ENCODE data around the gene ITGB3BP.
"Not testable (repeated sequence)": the region's sequence is repeated elsewhere in the genome, so short reads cannot be mapped to it uniquely, and the experiment has no call there.

The ITGB3BP gene

GRCh38 chr1:63522891-63523728, at the start of gene ITGB3BP, which contains the start of gene EFCAB7:
ITGB3BP (minus strand) TSS chr1:63523225; CDS start chr1:63523133, 92 bp downstream.
EFCAB7 (plus strand) TSS chr1:63523525; CDS start chr1:63525573, 2,048 bp downstream.
- no peaks in the 10 kb centered on the region for H3K9me3 ChIP-seq (ENCODE audit: low read length)
- peak within 1 kb of the TSS; percentile 95 to 96 for H3K4me3 ChIP-seq (ENCODE audit: low read depth in 1 of 2, low read length in 2 of 2)
- no peaks in the 10 kb centered on the region for H3K36me3 ChIP-seq (ENCODE audit: insufficient read depth, low read length)
- H3K9ac ChIP-seq (ENCODE audit: low read length) = peak within 1 kb of the TSS; percentile 85
- peak within 1 kb of the TSS; percentile 90 for H3K27ac ChIP-seq (ENCODE audit: low read depth, low read length)
- peaks cover 18% of the 10 kb centered on the region for H3K4me1 ChIP-seq (ENCODE audit: insufficient read depth, low read length)
- H3K27me3 ChIP-seq (ENCODE audit: control insufficient read depth in 1 of 2, insufficient read depth in 2 of 2, low read length in 2 of 2) = no peaks in the 10 kb centered on the region

- not testable (repeated sequence) for H3K9me3 ChIP-seq (ENCODE audit: low read length)
Observed at GRCh38 chr1:63572686-63573085, 49.7 kb upstream of the ITGB3BP start.

GRCh38 chr1:63569640-63570316, 46.8 kb upstream of the ITGB3BP start:
- Histone ChIP-seq H3K27ac (ENCODE audit: low read depth, low read length) (no peak overlapping the region), H3K9ac (ENCODE audit: low read length) (no peak overlapping the region), H3K4me3 (ENCODE audit: low read depth in 1 of 2, low read length in 2 of 2) (no peak overlapping the region), H3K27me3 (ENCODE audit: control insufficient read depth in 1 of 2, insufficient read depth in 2 of 2, low read length in 2 of 2) (no peaks in the 10 kb centered on the region), H3K36me3 (ENCODE audit: insufficient read depth, low read length) (no peaks in the 10 kb centered on the region), H3K4me1 (ENCODE audit: insufficient read depth, low read length) (no peaks in the 10 kb centered on the region), H3K9me3 (ENCODE audit: low read length) (no peaks in the 10 kb centered on the region)

More at GRCh38 chr1:63572686-63573085, 49.7 kb upstream of the ITGB3BP start:
- not testable (repeated sequence) for H3K4me1 ChIP-seq (ENCODE audit: insufficient read depth, low read length); H3K27ac ChIP-seq (ENCODE audit: low read depth, low read length); H3K9ac ChIP-seq (ENCODE audit: low read length); H3K27me3 ChIP-seq (ENCODE audit: control insufficient read depth in 1 of 2, insufficient read depth in 2 of 2, low read length in 2 of 2); H3K4me3 ChIP-seq (ENCODE audit: low read depth in 1 of 2, low read length in 2 of 2); H3K36me3 ChIP-seq (ENCODE audit: insufficient read depth, low read length)

DNA sequence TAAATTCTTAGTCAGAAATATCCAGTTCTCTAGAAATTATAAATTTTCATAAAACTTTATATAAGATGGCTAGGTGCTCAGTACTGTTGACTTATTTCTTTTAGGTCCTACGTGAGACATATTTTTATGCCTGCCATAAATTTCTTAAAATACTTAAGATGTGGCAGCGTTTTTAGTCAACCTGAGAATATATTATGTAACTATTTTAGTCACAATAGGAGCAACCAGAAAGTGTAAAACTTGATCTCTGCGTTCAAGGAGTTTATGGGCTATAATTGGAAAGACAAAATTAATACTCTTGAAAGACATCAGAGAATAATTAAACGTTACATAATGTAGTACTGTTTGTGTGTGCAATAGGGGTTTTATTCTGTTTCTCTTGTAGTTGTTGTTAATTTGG, 46.0 kb upstream of the ITGB3BP start:
- Histone ChIP-seq H3K27me3 (ENCODE audit: control insufficient read depth in 1 of 2, insufficient read depth in 2 of 2, low read length in 2 of 2) (no peaks in the 10 kb centered on the region), H3K36me3 (ENCODE audit: insufficient read depth, low read length) (no peaks in the 10 kb centered on the region), H3K27ac (ENCODE audit: low read depth, low read length) (no peak overlapping the region), H3K4me1 (ENCODE audit: insufficient read depth, low read length) (no peaks in the 10 kb centered on the region), H3K9me3 (ENCODE audit: low read length) (no peaks in the 10 kb centered on the region), H3K9ac (ENCODE audit: low read length) (no peak overlapping the region), H3K4me3 (ENCODE audit: low read depth in 1 of 2, low read length in 2 of 2) (no peak overlapping the region)

DNA sequence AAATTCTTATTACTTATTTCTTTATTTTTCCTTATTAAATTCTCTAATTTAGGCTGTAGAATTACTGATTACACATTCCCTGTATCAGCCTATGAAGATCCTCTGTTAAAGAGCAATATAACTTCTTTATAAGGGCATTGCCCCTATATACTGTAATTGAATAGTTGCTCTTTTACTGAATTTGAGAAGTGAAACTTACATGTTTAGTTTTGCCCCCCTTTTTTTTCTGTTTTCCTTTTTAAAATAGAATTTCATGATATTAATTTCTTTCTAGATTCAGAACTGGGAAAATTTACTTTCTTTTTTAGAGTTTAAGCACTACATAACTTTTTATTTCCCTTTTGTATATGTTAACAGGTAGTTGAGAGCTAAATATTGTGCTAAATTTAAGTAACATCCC, 40.7 kb upstream of the ITGB3BP start:
- Histone ChIP-seq H3K9ac (ENCODE audit: low read length) (no peak overlapping the region), H3K27me3 (ENCODE audit: control insufficient read depth in 1 of 2, insufficient read depth in 2 of 2, low read length in 2 of 2) (no peaks in the 10 kb centered on the region), H3K36me3 (ENCODE audit: insufficient read depth, low read length) (no peaks in the 10 kb centered on the region), H3K4me3 (ENCODE audit: low read depth in 1 of 2, low read length in 2 of 2) (no peak overlapping the region), H3K4me1 (ENCODE audit: insufficient read depth, low read length) (no peaks in the 10 kb centered on the region), H3K27ac (ENCODE audit: low read depth, low read length) (no peak overlapping the region), H3K9me3 (ENCODE audit: low read length) (no peaks in the 10 kb centered on the region)

- Histone ChIP-seq H3K9me3 (ENCODE audit: low read length) (no peaks in the 10 kb centered on the region), H3K27ac (ENCODE audit: low read depth, low read length) (no peak overlapping the region), H3K36me3 (ENCODE audit: insufficient read depth, low read length) (no peaks in the 10 kb centered on the region), H3K9ac (ENCODE audit: low read length) (no peak overlapping the region), H3K4me1 (ENCODE audit: insufficient read depth, low read length) (no peaks in the 10 kb centered on the region), H3K27me3 (ENCODE audit: control insufficient read depth in 1 of 2, insufficient read depth in 2 of 2, low read length in 2 of 2) (no peaks in the 10 kb centered on the region), H3K4me3 (ENCODE audit: low read depth in 1 of 2, low read length in 2 of 2) (no peak overlapping the region)
Observed at GRCh38 chr1:63559357-63559756, 36.3 kb upstream of the ITGB3BP start.

DNA sequence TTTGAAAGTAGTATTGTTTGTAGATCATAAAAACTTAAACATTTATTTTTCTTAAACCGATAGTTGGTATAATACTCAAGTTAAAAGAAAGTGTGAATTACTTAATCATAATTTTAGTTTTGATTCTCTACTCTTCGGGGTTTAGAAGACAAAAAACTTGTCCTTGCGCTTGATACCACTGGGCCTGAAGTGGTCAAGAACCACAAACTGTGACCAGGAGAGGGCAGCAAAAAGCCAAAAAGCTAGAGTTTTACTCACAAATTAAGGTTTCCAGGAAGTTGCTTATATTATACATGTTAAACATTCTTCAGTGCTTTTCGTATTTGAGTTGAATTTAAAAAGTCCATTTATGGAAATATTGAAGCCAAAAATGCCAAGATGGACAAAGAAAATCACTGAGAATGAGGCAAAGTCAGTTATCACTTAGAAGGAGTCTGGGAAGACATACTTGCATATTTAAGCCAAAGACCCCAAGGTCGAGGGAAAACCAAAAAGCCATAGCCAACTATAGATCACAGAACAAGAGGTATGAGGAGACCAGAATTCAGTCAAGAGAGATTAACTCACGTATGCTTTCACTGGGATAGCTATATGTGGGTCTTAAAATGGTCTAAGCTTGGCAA, 34.5 kb upstream of the ITGB3BP start:
- H3K9me3 ChIP-seq (ENCODE audit: low read length) = no peaks in the 10 kb centered on the region
- H3K36me3 ChIP-seq (ENCODE audit: insufficient read depth, low read length) = no peaks in the 10 kb centered on the region
- no peaks in the 10 kb centered on the region for H3K4me1 ChIP-seq (ENCODE audit: insufficient read depth, low read length)
- no peak overlapping the region for H3K9ac ChIP-seq (ENCODE audit: low read length)
- H3K27me3 ChIP-seq (ENCODE audit: control insufficient read depth in 1 of 2, insufficient read depth in 2 of 2, low read length in 2 of 2) = no peaks in the 10 kb centered on the region
- H3K4me3 ChIP-seq (ENCODE audit: low read depth in 1 of 2, low read length in 2 of 2) = no peak overlapping the region
- H3K27ac ChIP-seq (ENCODE audit: low read depth, low read length) = no peak overlapping the region

- H3K27ac ChIP-seq (ENCODE audit: low read depth, low read length) = no peak overlapping the region
- no peak overlapping the region for H3K9ac ChIP-seq (ENCODE audit: low read length)
- H3K27me3 ChIP-seq (ENCODE audit: control insufficient read depth in 1 of 2, insufficient read depth in 2 of 2, low read length in 2 of 2) = no peaks in the 10 kb centered on the region
- no peaks in the 10 kb centered on the region for H3K9me3 ChIP-seq (ENCODE audit: low read length)
- H3K36me3 ChIP-seq (ENCODE audit: insufficient read depth, low read length) = no peaks in the 10 kb centered on the region
- no peak overlapping the region for H3K4me3 ChIP-seq (ENCODE audit: low read depth in 1 of 2, low read length in 2 of 2)
- H3K4me1 ChIP-seq (ENCODE audit: insufficient read depth, low read length) = no peaks in the 10 kb centered on the region
Observed at GRCh38 chr1:63555480-63555879, 32.5 kb upstream of the ITGB3BP start.

- Histone ChIP-seq H3K27ac (ENCODE audit: low read depth, low read length) (no peak overlapping the region), H3K27me3 (ENCODE audit: control insufficient read depth in 1 of 2, insufficient read depth in 2 of 2, low read length in 2 of 2) (no peaks in the 10 kb centered on the region), H3K36me3 (ENCODE audit: insufficient read depth, low read length) (no peaks in the 10 kb centered on the region), H3K9me3 (ENCODE audit: low read length) (no peaks in the 10 kb centered on the region), H3K9ac (ENCODE audit: low read length) (no peak overlapping the region), H3K4me1 (ENCODE audit: insufficient read depth, low read length) (no peaks in the 10 kb centered on the region), H3K4me3 (ENCODE audit: low read depth in 1 of 2, low read length in 2 of 2) (no peak overlapping the region)
Observed at GRCh38 chr1:63548877-63549276, 25.9 kb upstream of the ITGB3BP start.

DNA sequence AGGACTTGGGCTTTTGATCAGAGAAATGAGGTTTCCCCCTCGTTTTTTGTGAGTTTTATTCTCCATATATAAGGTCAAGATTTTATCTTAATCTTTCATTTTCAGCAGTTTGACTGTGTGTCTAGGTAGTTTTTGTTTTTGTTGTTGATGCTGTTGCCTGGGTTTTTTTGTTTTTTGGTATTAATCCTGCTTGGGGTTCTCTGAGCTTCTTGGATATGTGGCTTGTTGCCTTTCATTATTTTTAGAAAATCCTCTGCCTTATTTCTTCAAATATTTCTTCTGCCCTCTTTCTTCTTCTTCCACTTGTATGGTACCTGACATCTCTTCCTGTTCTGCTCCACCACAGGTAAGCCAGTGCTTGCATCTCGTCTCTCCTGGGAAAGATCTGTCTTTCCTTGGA, 25.3 kb upstream of the ITGB3BP start:
- Histone ChIP-seq H3K27me3 (ENCODE audit: control insufficient read depth in 1 of 2, insufficient read depth in 2 of 2, low read length in 2 of 2) (no peaks in the 10 kb centered on the region), H3K36me3 (ENCODE audit: insufficient read depth, low read length) (no peaks in the 10 kb centered on the region), H3K4me1 (ENCODE audit: insufficient read depth, low read length) (no peaks in the 10 kb centered on the region), H3K9me3 (ENCODE audit: low read length) (no peaks in the 10 kb centered on the region), H3K27ac (ENCODE audit: low read depth, low read length) (no peak overlapping the region), H3K4me3 (ENCODE audit: low read depth in 1 of 2, low read length in 2 of 2) (no peak overlapping the region), H3K9ac (ENCODE audit: low read length) (no peak overlapping the region)

- no peaks in the 10 kb centered on the region for H3K4me1 ChIP-seq (ENCODE audit: insufficient read depth, low read length)
- H3K27ac ChIP-seq (ENCODE audit: low read depth, low read length) = no peak overlapping the region
- H3K9me3 ChIP-seq (ENCODE audit: low read length) = no peaks in the 10 kb centered on the region
- H3K9ac ChIP-seq (ENCODE audit: low read length) = no peak overlapping the region
- H3K36me3 ChIP-seq (ENCODE audit: insufficient read depth, low read length) = no peaks in the 10 kb centered on the region
- no peaks in the 10 kb centered on the region for H3K27me3 ChIP-seq (ENCODE audit: control insufficient read depth in 1 of 2, insufficient read depth in 2 of 2, low read length in 2 of 2)
- no peak overlapping the region for H3K4me3 ChIP-seq (ENCODE audit: low read depth in 1 of 2, low read length in 2 of 2)
Observed at GRCh38 chr1:63547621-63548294, 24.7 kb upstream of the ITGB3BP start.

All from muscle layer of colon (tissue), 2 donors.